Caco-2 (cell line): ENCODE data around the gene TM9SF4. TPM values are rescaled to one million over a fixed set of nuclear protein-coding genes. Genes with fewer than 3 reads are reported as not detected.

Experiments used
- BruUV-seq: library from RNA; stranded (reverse); fragments of 400-500 nt; replicated peaks from 2 replicates; lab custom pipeline; 2021; lab: Mats Ljungman, UMichigan
- CTCF ChIA-PET: fragments of 300-600 bp; sonication (Branson Sonifier 250); formaldehyde crosslinking; loops from one replicate; lab custom pipeline; 2022; ENCODE audit warnings: antibody characterized with exemption; lab: Charles Lee
- POLR2A ChIA-PET: fragments of 300-600 bp; sonication (Branson Sonifier 250); formaldehyde crosslinking; loops from one replicate; lab custom pipeline; 2022; ENCODE audit warnings: antibody characterized with exemption; lab: Charles Lee
- DNase-seq, 2 experiments: peaks; one replicate each; pipeline versions ENCODE4 v3.0.0 to v3.0.0-alpha.2; 2020 to 2022
- H3K27me3 ChIP-seq: replicated peaks from 2 replicates; pipeline ENCODE4 v1.6.0; 2011; ENCODE audit warnings: low read length; ENCODE audit not compliant: control insufficient read depth, insufficient read depth
- H3K36me3 ChIP-seq: 2 replicates; pipeline ENCODE4 v1.5.1; 2011; ENCODE audit warnings: low read length; ENCODE audit not compliant: control insufficient read depth, insufficient read depth
- H3K4me1 ChIP-seq: fragments of 250-450 bp; sonication (Bioruptor Pico); 2 replicates; pipeline ENCODE4 v1.5.1; 2020; ENCODE audit warnings: mild to moderate bottlenecking
- H3K4me3 ChIP-seq: 2 replicates; pipeline ENCODE4 v1.5.1; 2011; ENCODE audit warnings: low read depth, mild to moderate bottlenecking, control low read depth, low read length
- H3K9me3 ChIP-seq: fragments of 250-450 bp; sonication (Bioruptor Pico); 2 replicates; pipeline ENCODE4 v1.5.1; 2020; ENCODE audit warnings: mild to moderate bottlenecking, moderate library complexity
- H3K27ac Mint-ChIP-seq: one replicate; pipeline ENCODE4 v1.8.0; 2022; ENCODE audit warnings: mixed read lengths; ENCODE audit not compliant: unreplicated experiment
- H3K27me3 Mint-ChIP-seq: one replicate; pipeline ENCODE4 v1.8.0; 2022; ENCODE audit warnings: mixed read lengths; ENCODE audit not compliant: insufficient read depth, unreplicated experiment
- H3K36me3 Mint-ChIP-seq: one replicate; pipeline ENCODE4 v1.8.0; 2022; ENCODE audit warnings: mild to moderate bottlenecking, mixed read lengths; ENCODE audit not compliant: insufficient read depth, unreplicated experiment
- H3K4me1 Mint-ChIP-seq: one replicate; pipeline ENCODE4 v1.8.0; 2022; ENCODE audit warnings: low read depth, mixed read lengths; ENCODE audit not compliant: unreplicated experiment
- H3K4me3 Mint-ChIP-seq: one replicate; pipeline ENCODE4 v1.8.0; 2022; ENCODE audit warnings: mild to moderate bottlenecking, moderate library complexity, mixed read lengths; ENCODE audit not compliant: unreplicated experiment
- H3K9me3 Mint-ChIP-seq: one replicate; pipeline ENCODE4 v1.8.0; 2022; ENCODE audit warnings: mixed read lengths; ENCODE audit not compliant: unreplicated experiment
- intact Hi-C: fragments of 100-400 bp; cut with micrococcal nuclease; formaldehyde crosslinking; loops from one replicate; pipeline ENCODE4 v1.10.0; 2022; ENCODE audit not compliant: unreplicated experiment
- total RNA-seq: library from RNA; stranded (reverse); gene quantifications from 2 replicates; pipeline ENCODE4 v1.2.3, GENCODE V29; 2022
- TF ChIP-seq, protein P1 (sequence below), 2 experiments: fragments of 200-600 bp in 1 of 2; IDR thresholded peaks; 1 replicate in 1 of 2; 2 replicates in 1 of 2; pipeline versions ENCODE4 v1.5.1 to v1.8.0; 2011 to 2022; ENCODE audit warnings: antibody characterized with exemption in 1 of 2, control low read depth in 1 of 2, inconsistent platforms in 1 of 2, low read depth in 1 of 2, low read length in 1 of 2, mild to moderate bottlenecking in 1 of 2, moderate library complexity in 1 of 2; ENCODE audit not compliant: insufficient read depth in 1 of 2, severe bottlenecking in 1 of 2, unreplicated experiment in 1 of 2

Gene TM9SF4
- total RNA-seq, 1 experiment from 2014 or later = 138 TPM

DNA sequence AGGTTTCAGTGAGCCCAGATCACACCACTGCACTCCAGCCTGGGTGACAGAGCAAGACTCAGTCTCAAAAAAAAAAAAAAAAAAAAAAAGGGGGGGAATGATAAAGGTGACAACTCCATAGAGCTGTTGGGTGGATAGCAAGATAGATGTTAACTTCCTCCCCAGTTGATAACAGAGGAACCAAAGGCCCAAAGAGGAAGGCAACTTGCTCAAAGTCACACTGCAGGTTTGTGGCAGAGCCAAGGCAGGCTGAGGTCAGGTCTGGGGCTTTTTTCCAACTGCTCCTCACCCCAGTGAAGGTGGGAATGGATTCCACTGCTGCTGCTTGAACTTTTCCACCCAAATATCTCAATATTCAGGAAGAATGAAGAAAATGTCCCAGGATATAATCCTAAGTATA, 30.7 kb upstream of the TM9SF4 start:
- peaks cover 22% of the 10 kb centered on the region for H3K27me3 Mint-ChIP-seq
- intact Hi-C loops = no loop called here
- TF ChIP-seq, protein P1, sequence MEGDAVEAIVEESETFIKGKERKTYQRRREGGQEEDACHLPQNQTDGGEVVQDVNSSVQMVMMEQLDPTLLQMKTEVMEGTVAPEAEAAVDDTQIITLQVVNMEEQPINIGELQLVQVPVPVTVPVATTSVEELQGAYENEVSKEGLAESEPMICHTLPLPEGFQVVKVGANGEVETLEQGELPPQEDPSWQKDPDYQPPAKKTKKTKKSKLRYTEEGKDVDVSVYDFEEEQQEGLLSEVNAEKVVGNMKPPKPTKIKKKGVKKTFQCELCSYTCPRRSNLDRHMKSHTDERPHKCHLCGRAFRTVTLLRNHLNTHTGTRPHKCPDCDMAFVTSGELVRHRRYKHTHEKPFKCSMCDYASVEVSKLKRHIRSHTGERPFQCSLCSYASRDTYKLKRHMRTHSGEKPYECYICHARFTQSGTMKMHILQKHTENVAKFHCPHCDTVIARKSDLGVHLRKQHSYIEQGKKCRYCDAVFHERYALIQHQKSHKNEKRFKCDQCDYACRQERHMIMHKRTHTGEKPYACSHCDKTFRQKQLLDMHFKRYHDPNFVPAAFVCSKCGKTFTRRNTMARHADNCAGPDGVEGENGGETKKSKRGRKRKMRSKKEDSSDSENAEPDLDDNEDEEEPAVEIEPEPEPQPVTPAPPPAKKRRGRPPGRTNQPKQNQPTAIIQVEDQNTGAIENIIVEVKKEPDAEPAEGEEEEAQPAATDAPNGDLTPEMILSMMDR (IDR thresholded peaks at IDR 0.05; ENCODE audit: insufficient read depth in 1 of 2, low read depth in 1 of 2, low read length in 1 of 2, severe bottlenecking in 1 of 2, unreplicated experiment in 1 of 2) = no peak
- no peak for DNase-seq
- Histone ChIP-seq H3K9me3 (no peaks in the 10 kb centered on the region), H3K36me3 (no peaks in the 10 kb centered on the region), H3K4me1 (no peaks in the 10 kb centered on the region), H3K4me3 (no peak overlapping the region), H3K27me3 (peaks cover 2% of the 10 kb centered on the region; the same call in 1 of the 2 replicates)
- CTCF ChIA-PET = interaction anchor here (0.6 kb wide), 1 partner anchor 206 kb away, joined by 3 read pairs; no protein-coding TSS in a partner anchor
- no peaks in the 10 kb centered on the region for H3K4me1 Mint-ChIP-seq
- no peak overlapping the region for H3K4me3 Mint-ChIP-seq
- no peaks in the 10 kb centered on the region for H3K36me3 Mint-ChIP-seq
- POLR2A ChIA-PET = no interaction called here
- no TSS peak for BruUV-seq
- no peaks in the 10 kb centered on the region for H3K9me3 Mint-ChIP-seq
- H3K27ac Mint-ChIP-seq = no peak overlapping the region

DNA sequence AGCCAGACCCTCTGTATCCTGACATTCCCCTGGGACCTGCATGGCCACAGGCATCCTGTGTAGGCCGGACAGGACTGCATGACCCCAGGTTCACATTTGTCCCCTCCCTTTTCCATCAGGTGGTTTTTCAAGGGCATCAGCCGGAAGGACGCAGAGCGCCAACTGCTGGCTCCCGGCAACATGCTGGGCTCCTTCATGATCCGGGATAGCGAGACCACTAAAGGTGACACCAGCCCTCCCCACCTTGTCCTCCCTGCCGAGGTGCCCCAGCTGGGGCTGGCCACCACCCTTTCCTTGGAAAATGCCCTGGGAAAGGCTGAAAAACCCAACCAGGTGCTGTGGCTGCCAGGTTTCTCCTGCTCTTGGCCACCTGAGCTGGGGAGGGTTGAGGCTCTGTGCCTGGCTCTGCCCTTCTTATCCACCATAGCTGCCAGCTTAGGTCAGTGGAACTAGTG, 29.8 kb upstream of the TM9SF4 start:
- H3K4me1 ChIP-seq = no peaks in the 10 kb centered on the region
- H3K27me3 Mint-ChIP-seq = peaks cover 27% of the 10 kb centered on the region
- H3K27me3 ChIP-seq = peaks cover 2% of the 10 kb centered on the region; the same call in 1 of the 2 replicates
- no peak overlapping the region for H3K27ac Mint-ChIP-seq
- intact Hi-C loops = no loop called here
- H3K36me3 Mint-ChIP-seq = no peaks in the 10 kb centered on the region
- no peaks in the 10 kb centered on the region for H3K9me3 ChIP-seq
- no peak for DNase-seq
- no peaks in the 10 kb centered on the region for H3K36me3 ChIP-seq
- no peaks in the 10 kb centered on the region for H3K4me1 Mint-ChIP-seq
- TF ChIP-seq, protein P1 (IDR thresholded peaks at IDR 0.05; ENCODE audit: insufficient read depth in 1 of 2, low read depth in 1 of 2, low read length in 1 of 2, severe bottlenecking in 1 of 2, unreplicated experiment in 1 of 2) = no peak
- H3K9me3 Mint-ChIP-seq = no peaks in the 10 kb centered on the region
- H3K4me3 ChIP-seq = no peak overlapping the region
- H3K4me3 Mint-ChIP-seq = no peak overlapping the region
- no TSS peak for BruUV-seq
- CTCF ChIA-PET = no interaction called here
- POLR2A ChIA-PET = no interaction called here

DNA sequence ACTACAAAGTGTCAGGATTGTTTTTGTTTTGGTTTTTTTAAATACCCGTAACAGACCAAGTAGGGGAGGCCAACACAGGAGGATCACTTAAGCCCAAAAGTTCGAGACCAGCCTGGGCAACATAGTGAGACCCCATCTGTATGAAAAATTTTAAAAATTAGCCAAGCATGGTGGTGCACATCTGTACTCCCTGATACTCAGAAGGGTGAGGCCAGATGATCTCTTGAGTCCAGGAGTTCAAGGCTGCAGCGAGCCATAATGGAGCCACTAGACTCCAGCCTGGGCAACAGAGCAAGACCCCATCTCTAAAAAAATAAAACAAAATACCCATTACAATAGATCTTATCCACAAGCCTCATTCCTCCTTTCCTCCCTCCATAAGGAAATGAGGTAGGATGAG, 28.7 kb upstream of the TM9SF4 start:
- Histone ChIP-seq H3K4me1 (no peaks in the 10 kb centered on the region), H3K9me3 (no peaks in the 10 kb centered on the region), H3K36me3 (no peaks in the 10 kb centered on the region), H3K4me3 (no peak overlapping the region), H3K27me3 (peaks cover 2% of the 10 kb centered on the region; the same call in 1 of the 2 replicates)
- intact Hi-C loops = no loop called here
- DNase-seq = no peak
- BruUV-seq = no TSS peak
- no peaks in the 10 kb centered on the region for H3K9me3 Mint-ChIP-seq
- POLR2A ChIA-PET = no interaction called here
- H3K27me3 Mint-ChIP-seq = peaks cover 38% of the 10 kb centered on the region
- H3K27ac Mint-ChIP-seq = no peak overlapping the region
- CTCF ChIA-PET = no interaction called here
- H3K4me1 Mint-ChIP-seq = no peaks in the 10 kb centered on the region
- no peaks in the 10 kb centered on the region for H3K36me3 Mint-ChIP-seq
- TF ChIP-seq, protein P1 (IDR thresholded peaks at IDR 0.05; ENCODE audit: insufficient read depth in 1 of 2, low read depth in 1 of 2, low read length in 1 of 2, severe bottlenecking in 1 of 2, unreplicated experiment in 1 of 2) = no peak
- H3K4me3 Mint-ChIP-seq = no peak overlapping the region
